Peyer's patch (tissue), 4 donors: ENCODE results near the gene SLC9A8. TPM values are rescaled to one million over a fixed set of nuclear protein-coding genes. Genes with fewer than 3 reads are reported as not detected.

ENCODE experiments used
- DNase-seq, 3 donors: peaks; one replicate each; pipeline ENCODE4 v3.0.0-alpha.2; 2017 to 2019
- H3K27ac ChIP-seq, 4 donors: fragments of 200-600 bp; sonication (generic); one replicate each; pipeline ENCODE4 v1.5.1; 2016 to 2019
- H3K27me3 ChIP-seq, 2 donors: fragments of 200-600 bp; sonication (generic); one replicate each; pipeline ENCODE4 v1.5.1; 2019
- H3K36me3 ChIP-seq, 3 donors: fragments of 200-600 bp; sonication (generic); one replicate each; pipeline ENCODE4 v1.5.1; 2016 to 2019
- H3K4me1 ChIP-seq, 4 donors: fragments of 200-600 bp; sonication (generic); one replicate each; pipeline ENCODE4 v1.5.1; 2016 to 2019
- H3K4me3 ChIP-seq, 4 donors: fragments of 200-600 bp; sonication (generic); 1 replicate in 3 of 4; 2 replicates in 1 of 4; pipeline ENCODE4 v1.5.1; 2016 to 2019; ENCODE audit warnings: mild to moderate bottlenecking in 1 of 4
- H3K9me3 ChIP-seq, 4 donors: fragments of 200-600 bp; sonication (generic); one replicate each; pipeline ENCODE4 v1.5.1; 2016 to 2019; ENCODE audit warnings: mild to moderate bottlenecking in 1 of 4
- CTCF ChIP-seq, 6 experiments: fragments of 450-650 bp in 4 of 6; fragments of 200-600 bp in 2 of 6; sonication (generic) in 1 of 6; IDR thresholded peaks; one replicate each; pipeline ENCODE4 v1.5.1; 2017 to 2019; ENCODE audit warnings: antibody characterized with exemption in 6 of 6, mild to moderate bottlenecking in 3 of 6, moderate library complexity in 1 of 6
- POLR2A ChIP-seq, 2 donors: fragments of 450-650 bp; IDR thresholded peaks; one replicate each; pipeline ENCODE4 v1.5.1; 2017; ENCODE audit warnings: antibody characterized with exemption in 2 of 2, mild to moderate bottlenecking in 2 of 2, moderate library complexity in 2 of 2
- total RNA-seq, 4 donors: library from RNA; depleted of rRNA; stranded (reverse); fragments of >200 nt; gene quantifications; one replicate each; pipeline ENCODE4 v1.1.0, GENCODE V29; 2016

The SLC9A8 gene
- total RNA-seq, 4 donors from 2014 or later = 15.6 to 24.4 (median 19.8) TPM

GRCh38 chr20:49904440-49905214, 92.0 kb downstream of the SLC9A8 start:
- Histone ChIP-seq H3K27me3 (no peaks in the 10 kb centered on the region), H3K27ac (no peak overlapping the region), H3K4me1 (peaks cover 0 to 3% (median 1%) of the 10 kb centered on the region in 4 donors), H3K9me3 (no peaks in the 10 kb centered on the region), H3K36me3 (peaks cover 0 to 48% (median 0%) of the 10 kb centered on the region in 3 donors), H3K4me3 (no peak overlapping the region)
- TF ChIP-seq CTCF (IDR thresholded peaks at IDR 0.05) (no peak), POLR2A (IDR thresholded peaks at IDR 0.05) (no peak)
- DNase-seq = peak in 1 of 3 donors; percentile 25

GRCh38 chr20:49905415-49906091, 92.9 kb downstream of the SLC9A8 start:
- DNase-seq = no peak
- Histone ChIP-seq H3K9me3 (no peaks in the 10 kb centered on the region), H3K36me3 (peaks cover 0 to 48% (median 0%) of the 10 kb centered on the region in 3 donors), H3K27ac (no peak overlapping the region), H3K27me3 (no peaks in the 10 kb centered on the region), H3K4me1 (peaks cover 0 to 12% (median 8%) of the 10 kb centered on the region in 4 donors), H3K4me3 (no peak overlapping the region)
- TF ChIP-seq CTCF (IDR thresholded peaks at IDR 0.05) = no peak
- TF ChIP-seq POLR2A (IDR thresholded peaks at IDR 0.05) = no peak

- H3K4me1 ChIP-seq = peaks cover 0 to 17% (median 8%) of the 10 kb centered on the region in 4 donors
- H3K36me3 ChIP-seq = peaks cover 0 to 48% (median 0%) of the 10 kb centered on the region in 3 donors
- no peaks in the 10 kb centered on the region for H3K27me3 ChIP-seq
- no peak for DNase-seq
- TF ChIP-seq POLR2A (IDR thresholded peaks at IDR 0.05) = no peak
- TF ChIP-seq CTCF (IDR thresholded peaks at IDR 0.05) = no peak
- no peak overlapping the region for H3K27ac ChIP-seq
- H3K9me3 ChIP-seq = no peaks in the 10 kb centered on the region
- H3K4me3 ChIP-seq = no peak overlapping the region
These were observed 93.5 kb downstream of the SLC9A8 start for GRCh38 chr20:49906101-49906604.

DNA sequence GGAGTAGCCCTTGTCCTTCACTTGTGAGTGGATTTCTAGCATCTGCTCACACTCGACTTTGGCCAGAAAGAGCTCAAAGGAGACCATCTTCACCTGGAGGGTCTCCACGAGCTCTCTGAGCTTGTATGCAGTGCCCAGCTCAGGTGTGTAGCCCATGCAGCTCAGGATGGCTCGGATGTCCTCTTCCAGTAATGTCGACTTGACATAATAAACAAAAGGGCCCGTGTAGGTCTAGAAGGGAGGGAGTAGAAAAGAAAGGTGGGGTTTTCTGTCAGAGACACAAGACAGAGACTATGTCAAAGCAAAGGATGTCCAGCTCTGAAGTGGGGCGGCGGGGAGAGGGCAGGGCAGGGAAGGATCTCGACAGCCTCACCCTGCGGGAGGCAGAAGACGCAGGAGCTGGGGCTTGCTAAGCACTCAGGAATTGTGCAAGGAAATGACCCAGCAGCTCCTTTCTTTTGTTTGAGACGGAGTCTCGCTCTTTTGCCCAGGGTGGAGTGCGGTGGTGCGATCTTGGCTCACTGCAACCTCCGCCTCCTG, 94.1 kb downstream of the SLC9A8 start:
- Histone ChIP-seq H3K27me3 (no peaks in the 10 kb centered on the region), H3K36me3 (peaks cover 0 to 48% (median 0%) of the 10 kb centered on the region in 3 donors), H3K4me1 (peaks cover 0 to 23% (median 8%) of the 10 kb centered on the region in 4 donors), H3K9me3 (no peaks in the 10 kb centered on the region), H3K4me3 (no peak overlapping the region), H3K27ac (no peak overlapping the region)
- no peak for DNase-seq
- no peak for TF ChIP-seq POLR2A (IDR thresholded peaks at IDR 0.05)
- no peak for TF ChIP-seq CTCF (IDR thresholded peaks at IDR 0.05)

DNA sequence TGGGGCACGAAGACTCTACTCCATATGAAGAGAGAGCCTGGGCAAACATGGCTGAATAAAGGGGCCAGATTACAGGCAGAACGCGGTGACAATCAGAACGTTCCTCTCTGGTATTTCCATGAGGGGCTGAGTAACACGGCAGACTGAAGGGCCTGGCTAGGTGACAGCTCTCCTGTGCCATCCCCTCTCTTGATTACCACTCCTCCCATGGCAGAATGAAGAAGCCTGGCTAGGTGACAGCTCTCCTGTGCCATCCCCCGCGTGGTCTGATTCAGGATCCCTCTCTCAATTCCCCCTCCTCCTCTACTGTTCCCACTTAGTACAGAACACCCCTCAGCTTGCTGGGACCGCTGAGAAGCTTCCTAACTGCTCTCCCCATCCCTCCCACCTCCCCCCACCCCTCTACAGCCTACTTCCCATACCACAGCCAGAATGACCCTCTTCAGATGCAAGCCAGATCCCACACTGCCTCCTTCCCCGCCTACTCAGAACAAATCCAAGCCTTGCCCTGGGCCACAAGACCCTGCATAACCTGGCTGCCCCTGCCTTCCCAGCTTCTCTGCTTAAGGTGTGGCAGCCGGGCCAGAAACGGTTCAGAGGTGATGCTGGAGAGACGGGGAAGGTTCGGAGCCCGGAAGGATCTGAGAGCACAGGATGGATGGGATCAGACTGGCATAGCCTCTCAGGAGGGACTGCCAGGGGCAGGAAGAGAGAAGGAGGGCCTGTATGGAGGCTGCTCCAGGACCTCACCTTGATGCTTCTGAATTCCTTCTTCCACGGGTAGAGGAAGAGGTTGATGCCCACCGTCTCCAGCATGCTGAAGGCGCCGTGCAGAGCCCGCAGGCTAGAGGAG, 95.0 kb downstream of the SLC9A8 start:
- no peak for DNase-seq
- H3K4me1 ChIP-seq = peaks cover 0 to 32% (median 8%) of the 10 kb centered on the region in 4 donors
- H3K27ac ChIP-seq = no peak overlapping the region
- no peaks in the 10 kb centered on the region for H3K9me3 ChIP-seq
- H3K27me3 ChIP-seq = no peaks in the 10 kb centered on the region
- H3K36me3 ChIP-seq = peaks cover 0 to 48% (median 0%) of the 10 kb centered on the region in 3 donors
- no peak overlapping the region for H3K4me3 ChIP-seq
- TF ChIP-seq CTCF (IDR thresholded peaks at IDR 0.05) (no peak), POLR2A (IDR thresholded peaks at IDR 0.05) (no peak)
